Caco-2 (cell line): ENCODE results near the gene FJX1. TPM values are rescaled to one million over a fixed set of nuclear protein-coding genes. Genes with fewer than 3 reads are reported as not detected.

Experiments
- BruUV-seq: library from RNA; stranded (reverse); fragments of 400-500 nt; replicated peaks from 2 replicates; lab custom pipeline; 2021; lab: Mats Ljungman, UMichigan
- CTCF ChIA-PET: fragments of 300-600 bp; sonication (Branson Sonifier 250); formaldehyde crosslinking; loops from one replicate; lab custom pipeline; 2022; ENCODE audit warnings: antibody characterized with exemption; lab: Charles Lee
- POLR2A ChIA-PET: fragments of 300-600 bp; sonication (Branson Sonifier 250); formaldehyde crosslinking; loops from one replicate; lab custom pipeline; 2022; ENCODE audit warnings: antibody characterized with exemption; lab: Charles Lee
- DNase-seq, 2 experiments: peaks; one replicate each; pipeline versions ENCODE4 v3.0.0 to v3.0.0-alpha.2; 2020 to 2022
- H3K27me3 ChIP-seq: replicated peaks from 2 replicates; pipeline ENCODE4 v1.6.0; 2011; ENCODE audit warnings: low read length; ENCODE audit not compliant: control insufficient read depth, insufficient read depth
- H3K36me3 ChIP-seq: 2 replicates; pipeline ENCODE4 v1.5.1; 2011; ENCODE audit warnings: low read length; ENCODE audit not compliant: control insufficient read depth, insufficient read depth
- H3K4me1 ChIP-seq: fragments of 250-450 bp; sonication (Bioruptor Pico); 2 replicates; pipeline ENCODE4 v1.5.1; 2020; ENCODE audit warnings: mild to moderate bottlenecking
- H3K4me3 ChIP-seq: 2 replicates; pipeline ENCODE4 v1.5.1; 2011; ENCODE audit warnings: low read depth, mild to moderate bottlenecking, control low read depth, low read length
- H3K9me3 ChIP-seq: fragments of 250-450 bp; sonication (Bioruptor Pico); 2 replicates; pipeline ENCODE4 v1.5.1; 2020; ENCODE audit warnings: mild to moderate bottlenecking, moderate library complexity
- H3K27ac Mint-ChIP-seq: one replicate; pipeline ENCODE4 v1.8.0; 2022; ENCODE audit warnings: mixed read lengths; ENCODE audit not compliant: unreplicated experiment
- H3K27me3 Mint-ChIP-seq: one replicate; pipeline ENCODE4 v1.8.0; 2022; ENCODE audit warnings: mixed read lengths; ENCODE audit not compliant: insufficient read depth, unreplicated experiment
- H3K36me3 Mint-ChIP-seq: one replicate; pipeline ENCODE4 v1.8.0; 2022; ENCODE audit warnings: mild to moderate bottlenecking, mixed read lengths; ENCODE audit not compliant: insufficient read depth, unreplicated experiment
- H3K4me1 Mint-ChIP-seq: one replicate; pipeline ENCODE4 v1.8.0; 2022; ENCODE audit warnings: low read depth, mixed read lengths; ENCODE audit not compliant: unreplicated experiment
- H3K4me3 Mint-ChIP-seq: one replicate; pipeline ENCODE4 v1.8.0; 2022; ENCODE audit warnings: mild to moderate bottlenecking, moderate library complexity, mixed read lengths; ENCODE audit not compliant: unreplicated experiment
- H3K9me3 Mint-ChIP-seq: one replicate; pipeline ENCODE4 v1.8.0; 2022; ENCODE audit warnings: mixed read lengths; ENCODE audit not compliant: unreplicated experiment
- CTCF ChIP-seq, 2 experiments: fragments of 200-600 bp in 1 of 2; IDR thresholded peaks; 1 replicate in 1 of 2; 2 replicates in 1 of 2; pipeline versions ENCODE4 v1.5.1 to v1.8.0; 2011 to 2022; ENCODE audit warnings: antibody characterized with exemption in 1 of 2, control low read depth in 1 of 2, inconsistent platforms in 1 of 2, low read depth in 1 of 2, low read length in 1 of 2, mild to moderate bottlenecking in 1 of 2, moderate library complexity in 1 of 2; ENCODE audit not compliant: insufficient read depth in 1 of 2, severe bottlenecking in 1 of 2, unreplicated experiment in 1 of 2
- intact Hi-C: fragments of 100-400 bp; cut with micrococcal nuclease; formaldehyde crosslinking; loops from one replicate; pipeline ENCODE4 v1.10.0; 2022; ENCODE audit not compliant: unreplicated experiment
- total RNA-seq: library from RNA; stranded (reverse); gene quantifications from 2 replicates; pipeline ENCODE4 v1.2.3, GENCODE V29; 2022

The FJX1 gene
- total RNA-seq, 1 experiment from 2014 or later: 14.4 TPM

- Mint-ChIP-seq H3K9me3 (no peaks in the 10 kb centered on the region), H3K4me3 (no peak overlapping the region), H3K4me1 (peaks cover 7% of the 10 kb centered on the region), H3K27me3 (peaks cover 2% of the 10 kb centered on the region), H3K27ac (no peak overlapping the region), H3K36me3 (no peaks in the 10 kb centered on the region)
- intact Hi-C loops: no loop called here
- no TSS peak for BruUV-seq
- CTCF ChIA-PET: interaction anchor here (0.8 kb wide), 1 partner anchor 236 kb away, joined by 3 read pairs; no protein-coding TSS in a partner anchor
- Histone ChIP-seq H3K36me3 (no peaks in the 10 kb centered on the region), H3K4me3 (no peak overlapping the region), H3K27me3 (no peaks in the 10 kb centered on the region), H3K4me1 (peaks cover 6% of the 10 kb centered on the region; the same call in 1 of the 2 replicates), H3K9me3 (no peaks in the 10 kb centered on the region)
- TF ChIP-seq CTCF (IDR thresholded peaks at IDR 0.05; ENCODE audit: insufficient read depth in 1 of 2, low read depth in 1 of 2, low read length in 1 of 2, severe bottlenecking in 1 of 2, unreplicated experiment in 1 of 2): no peak
- POLR2A ChIA-PET: interaction anchor here (0.5 kb wide), 1 partner anchor 12 kb away, joined by 3 read pairs; no protein-coding TSS in a partner anchor
- no peak for DNase-seq
Observed at GRCh38 chr11:35585416-35585815, 32.8 kb upstream of the FJX1 start.

- no peak for DNase-seq
- CTCF ChIA-PET: no interaction called here
- Histone ChIP-seq H3K4me3 (no peak overlapping the region), H3K27me3 (no peaks in the 10 kb centered on the region), H3K9me3 (no peaks in the 10 kb centered on the region), H3K4me1 (peaks cover 6% of the 10 kb centered on the region; the same call in 1 of the 2 replicates), H3K36me3 (no peaks in the 10 kb centered on the region)
- Mint-ChIP-seq H3K27me3 (peaks cover 2% of the 10 kb centered on the region), H3K27ac (no peak overlapping the region), H3K4me3 (no peak overlapping the region), H3K36me3 (no peaks in the 10 kb centered on the region), H3K4me1 (peaks cover 7% of the 10 kb centered on the region), H3K9me3 (no peaks in the 10 kb centered on the region)
- BruUV-seq: no TSS peak
- no peak for TF ChIP-seq CTCF (IDR thresholded peaks at IDR 0.05; ENCODE audit: insufficient read depth in 1 of 2, low read depth in 1 of 2, low read length in 1 of 2, severe bottlenecking in 1 of 2, unreplicated experiment in 1 of 2)
- intact Hi-C loops: no loop called here
- POLR2A ChIA-PET: no interaction called here
Observed at GRCh38 chr11:35586222-35586621, 32.0 kb upstream of the FJX1 start.

- no peak overlapping the region for H3K4me3 Mint-ChIP-seq
- no peak for TF ChIP-seq CTCF (IDR thresholded peaks at IDR 0.05; ENCODE audit: insufficient read depth in 1 of 2, low read depth in 1 of 2, low read length in 1 of 2, severe bottlenecking in 1 of 2, unreplicated experiment in 1 of 2)
- no peak for DNase-seq
- CTCF ChIA-PET: no interaction called here
- H3K27me3 Mint-ChIP-seq: peaks cover 2% of the 10 kb centered on the region
- POLR2A ChIA-PET: no interaction called here
- peaks cover 6% of the 10 kb centered on the region; the same call in 1 of the 2 replicates for H3K4me1 ChIP-seq
- no peaks in the 10 kb centered on the region for H3K27me3 ChIP-seq
- H3K36me3 ChIP-seq: no peaks in the 10 kb centered on the region
- H3K4me1 Mint-ChIP-seq: peaks cover 7% of the 10 kb centered on the region
- intact Hi-C loops: no loop called here
- H3K4me3 ChIP-seq: no peak overlapping the region
- H3K9me3 ChIP-seq: no peaks in the 10 kb centered on the region
- H3K36me3 Mint-ChIP-seq: no peaks in the 10 kb centered on the region
- no peaks in the 10 kb centered on the region for H3K9me3 Mint-ChIP-seq
- BruUV-seq: no TSS peak
- no peak overlapping the region for H3K27ac Mint-ChIP-seq
Observed at GRCh38 chr11:35587972-35588371, 30.3 kb upstream of the FJX1 start.
